DOHH2 (cell line): ENCODE results near the gene LAIR2.

Source experiments
- H3F3A ChIP-seq: fragments of 200-600 bp; sonication (generic), shearing (Covaris generic); 2 replicates; pipeline ENCODE4 v1.6.0; 2016; ENCODE audit warnings: antibody characterized with exemption, mild to moderate bottlenecking; ENCODE audit not compliant: control insufficient read depth, insufficient read depth
- H3K27ac ChIP-seq: fragments of 200-600 bp; sonication (generic); 2 replicates; pipeline ENCODE4 v1.5.1; 2014; ENCODE audit warnings: low read depth, mild to moderate bottlenecking, low read length, moderate library complexity
- H3K27me3 ChIP-seq: fragments of 200-600 bp; sonication (generic); 2 replicates; pipeline ENCODE4 v1.6.1; 2014; ENCODE audit warnings: mild to moderate bottlenecking, low read length, mixed read lengths; ENCODE audit not compliant: control insufficient read depth
- H3K36me3 ChIP-seq: fragments of 200-600 bp; sonication (generic); 2 replicates; pipeline ENCODE4 v1.6.1; 2014; ENCODE audit warnings: mild to moderate bottlenecking, low read length, moderate library complexity, mixed read lengths; ENCODE audit not compliant: control insufficient read depth
- H3K4me1 ChIP-seq: fragments of 200-600 bp; sonication (generic); 2 replicates; pipeline ENCODE4 v1.6.1; 2014; ENCODE audit warnings: mild to moderate bottlenecking, low read length, mixed read lengths; ENCODE audit not compliant: control insufficient read depth
- H3K4me2 ChIP-seq: fragments of 200-600 bp; sonication (generic); 2 replicates; pipeline ENCODE4 v1.6.0; 2014; ENCODE audit warnings: mild to moderate bottlenecking, low read length, moderate library complexity
- H3K4me3 ChIP-seq: fragments of 200-600 bp; sonication (generic); 2 replicates; pipeline ENCODE4 v1.5.1; 2014; ENCODE audit warnings: mild to moderate bottlenecking, low read length, mixed read lengths
- H3K79me2 ChIP-seq: fragments of 200-600 bp; sonication (generic); 2 replicates; pipeline ENCODE4 v1.6.1; 2014; ENCODE audit warnings: mild to moderate bottlenecking, low read length, mixed read lengths; ENCODE audit not compliant: control insufficient read depth
- H3K9me2 ChIP-seq: fragments of 200-600 bp; sonication (generic); replicated peaks from 2 replicates; pipeline ENCODE4 v1.6.1; 2014; ENCODE audit warnings: mild to moderate bottlenecking, low read length, mixed read lengths; ENCODE audit not compliant: control insufficient read depth
- H3K9me3 ChIP-seq: fragments of 200-600 bp; sonication (generic); 2 replicates; pipeline ENCODE4 v1.6.1; 2014; ENCODE audit warnings: antibody characterized with exemption, low read length, mixed read lengths; ENCODE audit not compliant: control insufficient read depth, insufficient read depth
- H4K20me1 ChIP-seq: fragments of 200-600 bp; sonication (generic); 2 replicates; pipeline ENCODE4 v1.6.0; 2014; ENCODE audit warnings: low read depth, mild to moderate bottlenecking, antibody characterized with exemption, low read length, moderate library complexity; ENCODE audit not compliant: control insufficient read depth, insufficient read depth
- CTCF ChIP-seq: fragments of 200-600 bp; sonication (generic); IDR thresholded peaks from one replicate; pipeline ENCODE4 v1.5.1; 2014; ENCODE audit warnings: antibody characterized with exemption, mild to moderate bottlenecking, low read depth, low read length; ENCODE audit not compliant: poor library complexity, severe bottlenecking
- EZH2phosphoT487 ChIP-seq: fragments of 200-600 bp; sonication (generic); IDR thresholded peaks from 2 replicates; pipeline ENCODE4 v1.6.1; 2017; ENCODE audit warnings: borderline replicate concordance, mild to moderate bottlenecking, antibody characterized with exemption, low read length, moderate library complexity, mixed read lengths

LAIR2 gene

DNA sequence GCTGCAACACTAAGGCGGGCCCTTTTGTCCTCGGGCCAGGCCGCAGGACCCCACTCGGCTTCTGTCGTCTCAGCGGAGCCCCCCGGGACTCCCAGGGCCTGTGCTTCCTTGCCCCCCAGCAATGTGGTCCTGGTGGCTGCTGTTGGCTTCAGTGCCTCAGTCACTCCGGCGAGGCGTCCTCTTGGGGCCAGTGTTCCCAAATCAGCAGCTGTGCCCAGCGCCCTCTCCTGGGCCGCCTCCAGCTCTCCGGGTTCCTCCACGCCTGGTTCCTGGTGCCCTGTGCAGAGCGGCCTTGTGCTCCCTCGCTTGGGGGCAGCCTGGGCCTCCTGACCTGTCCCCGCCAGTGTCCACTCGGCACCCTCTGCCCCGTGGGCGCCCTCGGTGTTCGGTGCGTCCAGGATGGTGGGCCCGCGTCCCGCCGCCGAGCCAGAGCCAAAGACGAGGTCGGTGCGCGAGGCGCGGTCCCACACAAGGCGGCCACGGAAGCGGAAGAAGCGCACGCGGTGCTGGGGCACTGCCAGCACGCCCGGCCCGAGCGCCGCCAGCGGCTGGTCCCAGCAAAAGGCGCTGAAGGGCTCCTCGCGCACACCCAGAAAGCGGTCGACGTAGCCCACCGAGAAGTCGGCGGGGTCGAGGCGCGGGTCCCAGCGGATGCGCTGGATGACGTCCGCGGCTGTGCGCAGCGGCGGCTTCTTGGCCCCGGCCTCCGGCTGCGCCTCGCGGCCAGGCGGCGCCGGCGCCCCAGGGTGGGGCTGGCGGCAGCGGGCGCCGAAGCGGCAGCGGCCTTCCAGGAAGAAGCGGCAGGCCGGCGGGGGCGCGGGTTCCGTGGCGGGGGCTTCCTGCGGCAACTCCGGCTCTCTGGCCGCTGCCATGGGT is 39.7 kb upstream of the LAIR2 start:
- Histone ChIP-seq H3K27me3 (no peaks in the 10 kb centered on the region), H3K9me2 (no peaks in the 10 kb centered on the region), H3K4me2 (peak overlapping the region; percentile 82), H3K4me3 (peak overlapping the region; percentile 80), H4K20me1 (no peaks in the 10 kb centered on the region; the same call in 1 of the 2 replicates), H3K27ac (peak overlapping the region; percentile 81), H3K9me3 (no peaks in the 10 kb centered on the region), H3F3A (peaks cover 6% of the 10 kb centered on the region; the same call in 1 of the 2 replicates), H3K36me3 (peaks cover 43% of the 10 kb centered on the region), H3K79me2 (peaks cover 24% of the 10 kb centered on the region), H3K4me1 (peaks cover 30% of the 10 kb centered on the region)
- TF ChIP-seq EZH2phosphoT487 = no peak
- TF ChIP-seq CTCF = peak; percentile 34

GRCh38 chr19:54463531-54464043 is 39.0 kb upstream of the LAIR2 start, which contains the start of gene LENG9:
Gene LENG9 (minus strand): TSS chr19:54463778. CDS start chr19:54463526, 252 bp downstream.
- Histone ChIP-seq H3K4me2 (peak within 1 kb of the TSS; percentile 82), H3K4me3 (peak within 1 kb of the TSS; percentile 80), H3K9me2 (no peaks in the 10 kb centered on the region), H3K4me1 (peaks cover 30% of the 10 kb centered on the region), H3K9me3 (no peaks in the 10 kb centered on the region), H3K27me3 (no peaks in the 10 kb centered on the region), H3F3A (peaks cover 6% of the 10 kb centered on the region; the same call in 1 of the 2 replicates), H3K79me2 (peaks cover 18% of the 10 kb centered on the region), H3K27ac (peak within 1 kb of the TSS; percentile 81), H3K36me3 (peaks cover 36% of the 10 kb centered on the region), H4K20me1 (no peaks in the 10 kb centered on the region; the same call in 1 of the 2 replicates)
- TF ChIP-seq EZH2phosphoT487 (no peak), CTCF (no peak)

GRCh38 chr19:54464044-54464629 is 38.5 kb upstream of the LAIR2 start:
- no peak for TF ChIP-seq CTCF
- no peak for TF ChIP-seq EZH2phosphoT487
- H4K20me1 ChIP-seq = no peaks in the 10 kb centered on the region
- H3K79me2 ChIP-seq = peaks cover 13% of the 10 kb centered on the region
- no peaks in the 10 kb centered on the region for H3K27me3 ChIP-seq
- peak overlapping the region; percentile 82 for H3K4me2 ChIP-seq
- peaks cover 30% of the 10 kb centered on the region for H3K4me1 ChIP-seq
- peak overlapping the region; percentile 80 for H3K4me3 ChIP-seq
- no peaks in the 10 kb centered on the region for H3K9me2 ChIP-seq
- no peaks in the 10 kb centered on the region for H3K9me3 ChIP-seq
- H3K36me3 ChIP-seq = peaks cover 30% of the 10 kb centered on the region
- peaks cover 6% of the 10 kb centered on the region; the same call in 1 of the 2 replicates for H3F3A ChIP-seq
- peak overlapping the region; percentile 81 for H3K27ac ChIP-seq
